AG08395 (cell line): ENCODE results near the gene CELSR1.
A peak's percentile ranks its signal among the peaks of the same experiment; 100 is the strongest.

Experiments used
- DNase-seq: peaks from one replicate; pipeline ENCODE4 v3.0.0; 2012; ENCODE audit warnings: mixed read lengths, low spot score

The CELSR1 gene, protein sequence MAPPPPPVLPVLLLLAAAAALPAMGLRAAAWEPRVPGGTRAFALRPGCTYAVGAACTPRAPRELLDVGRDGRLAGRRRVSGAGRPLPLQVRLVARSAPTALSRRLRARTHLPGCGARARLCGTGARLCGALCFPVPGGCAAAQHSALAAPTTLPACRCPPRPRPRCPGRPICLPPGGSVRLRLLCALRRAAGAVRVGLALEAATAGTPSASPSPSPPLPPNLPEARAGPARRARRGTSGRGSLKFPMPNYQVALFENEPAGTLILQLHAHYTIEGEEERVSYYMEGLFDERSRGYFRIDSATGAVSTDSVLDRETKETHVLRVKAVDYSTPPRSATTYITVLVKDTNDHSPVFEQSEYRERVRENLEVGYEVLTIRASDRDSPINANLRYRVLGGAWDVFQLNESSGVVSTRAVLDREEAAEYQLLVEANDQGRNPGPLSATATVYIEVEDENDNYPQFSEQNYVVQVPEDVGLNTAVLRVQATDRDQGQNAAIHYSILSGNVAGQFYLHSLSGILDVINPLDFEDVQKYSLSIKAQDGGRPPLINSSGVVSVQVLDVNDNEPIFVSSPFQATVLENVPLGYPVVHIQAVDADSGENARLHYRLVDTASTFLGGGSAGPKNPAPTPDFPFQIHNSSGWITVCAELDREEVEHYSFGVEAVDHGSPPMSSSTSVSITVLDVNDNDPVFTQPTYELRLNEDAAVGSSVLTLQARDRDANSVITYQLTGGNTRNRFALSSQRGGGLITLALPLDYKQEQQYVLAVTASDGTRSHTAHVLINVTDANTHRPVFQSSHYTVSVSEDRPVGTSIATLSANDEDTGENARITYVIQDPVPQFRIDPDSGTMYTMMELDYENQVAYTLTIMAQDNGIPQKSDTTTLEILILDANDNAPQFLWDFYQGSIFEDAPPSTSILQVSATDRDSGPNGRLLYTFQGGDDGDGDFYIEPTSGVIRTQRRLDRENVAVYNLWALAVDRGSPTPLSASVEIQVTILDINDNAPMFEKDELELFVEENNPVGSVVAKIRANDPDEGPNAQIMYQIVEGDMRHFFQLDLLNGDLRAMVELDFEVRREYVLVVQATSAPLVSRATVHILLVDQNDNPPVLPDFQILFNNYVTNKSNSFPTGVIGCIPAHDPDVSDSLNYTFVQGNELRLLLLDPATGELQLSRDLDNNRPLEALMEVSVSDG (N-terminal part only)

DNA sequence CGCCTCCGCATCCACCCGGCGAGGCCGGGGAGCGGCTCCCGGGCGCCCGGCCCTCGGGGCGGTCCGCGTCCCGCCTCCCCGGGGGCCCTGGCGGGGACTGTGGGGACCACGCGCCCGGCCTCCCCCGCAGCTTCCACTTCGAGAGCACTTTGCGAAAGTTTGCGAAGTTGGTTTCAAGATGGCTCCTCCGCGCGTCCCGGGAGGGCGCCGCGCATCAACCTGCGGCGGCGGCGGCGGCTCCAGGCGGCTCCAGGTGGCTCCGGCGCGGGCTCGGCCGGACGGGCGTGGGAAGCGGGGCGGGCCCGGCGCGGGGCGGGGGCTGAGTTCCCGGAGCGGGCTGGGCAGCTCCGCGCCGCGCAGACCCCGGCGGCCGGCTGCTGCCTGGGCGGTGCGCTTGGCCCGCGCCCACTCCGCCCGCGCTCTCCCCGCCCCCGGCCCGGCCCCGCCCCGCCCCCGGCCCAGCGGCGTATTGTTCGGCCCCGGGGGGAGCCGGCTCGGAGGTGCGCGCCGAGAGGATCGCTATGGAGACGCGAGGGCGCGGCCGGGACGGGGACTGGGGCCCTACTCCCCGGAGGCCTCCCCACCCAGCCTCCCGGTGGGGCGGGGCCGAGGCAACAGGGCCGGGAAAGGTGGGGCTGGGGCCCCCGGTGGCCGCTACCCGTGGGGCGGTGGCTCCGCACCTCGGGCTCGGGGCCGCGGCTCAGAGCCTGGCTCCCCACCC, at the start of gene CELSR1:
CELSR1 (minus strand) TSS at position 396 of the 721 bp plus-strand sequence. CDS start 450 bp downstream, outside the sequence.
- no peak for DNase-seq

DNA sequence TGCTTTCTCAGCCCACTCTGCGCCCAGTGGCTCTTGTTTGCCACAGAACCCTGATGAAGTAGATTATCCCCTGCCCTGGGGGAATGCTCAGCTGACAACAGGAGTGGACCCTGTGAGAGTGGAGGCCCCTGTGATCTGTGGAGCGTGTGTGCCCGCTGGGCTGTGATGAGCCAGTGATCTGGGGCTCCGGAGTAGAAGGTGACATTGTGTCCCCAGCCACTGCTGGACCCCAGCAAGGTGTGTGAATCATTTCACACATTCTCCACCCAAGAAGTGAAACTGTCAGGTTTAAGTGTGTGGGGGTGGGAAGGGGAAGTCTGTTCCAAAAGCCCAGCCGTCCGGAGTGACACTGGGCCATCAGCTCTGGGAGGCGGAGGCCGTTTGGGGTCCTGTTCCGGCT, 49.6 kb upstream of the CELSR1 start:
- no peak for DNase-seq

DNA sequence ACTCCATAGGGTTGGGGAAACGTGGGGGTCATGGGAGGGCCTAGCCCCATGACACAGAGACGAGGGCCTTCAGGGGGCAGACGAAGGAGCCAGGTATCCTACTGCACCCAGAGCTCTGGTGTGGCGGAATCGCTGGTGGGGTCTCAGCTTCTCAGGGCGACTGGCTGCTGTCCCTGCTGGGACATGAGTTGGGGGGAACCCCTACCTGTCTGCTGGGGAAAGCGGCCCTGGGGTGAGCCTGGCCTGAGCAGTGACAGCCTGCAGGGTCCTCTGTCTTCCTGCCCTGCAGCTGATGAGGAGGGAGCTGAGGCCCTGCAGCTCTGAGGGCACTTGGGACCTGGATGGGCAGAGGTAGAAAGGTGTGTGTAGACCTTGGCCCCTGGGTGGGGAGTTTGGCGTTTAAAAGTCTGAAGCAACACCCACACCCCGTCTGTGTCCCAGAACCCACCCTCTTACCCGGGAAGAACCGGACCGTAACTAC, 49.2 kb upstream of the CELSR1 start:
- DNase-seq: no peak

DNA sequence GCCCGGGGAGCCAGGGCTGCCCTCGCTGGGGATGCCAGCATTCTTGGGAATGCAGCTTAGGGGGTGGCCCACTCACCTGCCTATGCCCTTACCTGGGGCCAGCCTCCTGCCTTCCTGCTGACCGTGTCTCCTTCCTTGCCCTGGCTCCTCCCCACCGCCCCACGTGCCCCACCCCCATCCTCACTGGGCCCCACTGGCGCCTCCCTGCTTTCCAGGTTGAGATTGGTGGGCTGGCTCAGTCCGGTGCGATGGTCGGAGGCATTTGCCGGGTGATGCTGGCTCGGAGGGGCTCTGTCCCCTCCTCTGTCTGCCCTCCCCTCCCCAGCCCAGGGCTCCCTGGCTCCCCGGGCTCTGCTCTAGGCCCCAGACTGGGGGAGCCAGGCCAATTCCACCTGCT, 48.7 kb upstream of the CELSR1 start:
- DNase-seq: no peak

DNA sequence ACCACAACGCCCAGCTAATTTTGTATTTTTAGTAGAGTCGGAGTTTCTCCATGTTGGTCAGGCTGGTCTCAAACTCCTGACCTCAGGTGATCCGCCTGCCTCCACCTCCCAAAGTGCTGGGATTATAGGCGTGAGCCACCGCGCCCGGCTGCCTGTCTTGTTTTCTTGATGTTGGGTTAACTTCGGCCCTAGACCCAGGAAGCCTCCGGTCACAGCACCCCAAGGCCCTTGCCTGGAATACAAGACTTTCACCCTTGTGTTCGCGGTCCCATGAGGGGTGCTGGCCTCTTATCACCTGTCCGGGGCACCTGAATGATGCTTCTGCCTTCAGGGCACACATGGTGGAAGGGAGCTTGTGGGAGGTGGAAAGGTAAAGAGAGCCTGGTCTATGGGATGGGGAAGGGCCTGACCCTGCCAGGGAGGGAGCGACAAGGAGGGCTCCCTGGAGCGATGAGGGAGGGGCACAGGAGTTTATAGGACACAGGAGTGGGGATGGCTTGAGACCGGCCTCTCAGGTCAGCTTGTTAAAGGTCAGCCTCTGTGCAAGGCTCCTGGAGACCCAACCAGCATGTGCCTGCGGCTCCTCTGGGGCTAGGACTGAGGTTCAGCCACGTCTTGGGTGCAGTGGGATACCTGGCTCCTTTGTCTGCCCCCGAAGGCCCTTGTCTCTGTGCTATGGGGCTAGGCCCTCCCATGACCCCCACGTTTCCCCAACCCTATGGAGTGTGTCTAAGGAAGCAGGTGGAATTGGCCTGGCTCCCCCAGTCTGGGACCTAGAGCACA, 48.1 kb upstream of the CELSR1 start:
- no peak for DNase-seq

DNA sequence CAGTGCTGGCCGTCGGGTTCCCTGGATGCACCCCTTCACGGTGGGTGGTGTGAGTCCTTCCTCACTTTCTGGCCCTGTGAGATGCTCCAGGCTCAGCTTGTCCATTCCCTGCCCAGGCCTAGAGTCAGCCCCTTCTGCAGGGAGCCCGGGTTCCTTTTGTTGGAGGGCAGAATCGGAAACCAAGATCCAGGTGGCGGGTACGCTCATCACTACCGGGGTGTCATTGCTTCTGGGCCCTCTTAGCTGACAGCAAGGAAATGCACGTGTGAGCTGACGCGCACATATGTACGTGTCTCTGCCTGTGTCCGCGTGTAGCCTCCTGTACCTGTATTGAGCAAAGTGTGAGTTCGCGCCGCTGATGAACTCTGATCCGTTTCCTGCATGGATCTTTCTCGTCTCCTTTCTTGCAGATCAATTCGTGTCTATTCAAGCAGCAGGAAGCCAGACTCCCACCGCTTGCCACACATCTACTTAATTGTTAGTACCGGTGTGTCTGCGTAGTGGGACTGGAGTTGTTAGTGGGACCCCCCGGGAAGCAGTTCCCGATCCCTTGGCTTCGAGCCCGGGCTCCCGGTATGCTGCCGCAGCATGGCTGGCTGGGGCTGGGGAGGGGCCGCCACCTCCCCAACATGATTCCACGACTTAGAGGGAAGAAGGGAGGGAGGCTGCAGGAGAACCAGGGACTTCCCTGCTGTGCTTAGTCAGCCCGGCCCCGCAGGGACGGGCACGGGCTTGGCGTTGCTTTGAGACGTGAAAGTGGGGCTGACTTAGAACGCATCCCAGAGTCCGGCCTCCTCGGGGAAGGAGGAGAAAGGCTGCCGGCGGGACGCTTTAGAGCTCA, 46.9 kb upstream of the CELSR1 start:
- DNase-seq: peak; percentile 31

DNA sequence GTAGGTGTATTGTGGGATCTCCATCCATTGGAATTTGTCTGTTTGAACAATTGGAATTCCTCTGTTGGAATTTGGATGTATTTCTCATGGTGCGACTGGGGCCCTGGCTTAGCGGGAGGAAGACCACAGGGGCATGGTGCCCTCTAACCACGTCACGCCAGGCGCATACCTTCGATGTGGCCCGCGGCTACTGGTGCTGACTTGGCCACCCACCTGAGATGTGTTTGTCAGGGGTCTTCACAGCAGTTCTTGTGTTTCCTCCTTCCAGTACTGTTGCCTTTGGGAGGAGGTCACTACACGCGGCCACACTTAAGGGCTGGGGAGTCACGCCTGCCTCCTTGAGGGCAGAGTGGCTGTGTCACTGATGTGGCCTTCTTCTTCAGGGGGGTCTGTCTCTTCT, 46.2 kb upstream of the CELSR1 start:
- DNase-seq: no peak

DNA sequence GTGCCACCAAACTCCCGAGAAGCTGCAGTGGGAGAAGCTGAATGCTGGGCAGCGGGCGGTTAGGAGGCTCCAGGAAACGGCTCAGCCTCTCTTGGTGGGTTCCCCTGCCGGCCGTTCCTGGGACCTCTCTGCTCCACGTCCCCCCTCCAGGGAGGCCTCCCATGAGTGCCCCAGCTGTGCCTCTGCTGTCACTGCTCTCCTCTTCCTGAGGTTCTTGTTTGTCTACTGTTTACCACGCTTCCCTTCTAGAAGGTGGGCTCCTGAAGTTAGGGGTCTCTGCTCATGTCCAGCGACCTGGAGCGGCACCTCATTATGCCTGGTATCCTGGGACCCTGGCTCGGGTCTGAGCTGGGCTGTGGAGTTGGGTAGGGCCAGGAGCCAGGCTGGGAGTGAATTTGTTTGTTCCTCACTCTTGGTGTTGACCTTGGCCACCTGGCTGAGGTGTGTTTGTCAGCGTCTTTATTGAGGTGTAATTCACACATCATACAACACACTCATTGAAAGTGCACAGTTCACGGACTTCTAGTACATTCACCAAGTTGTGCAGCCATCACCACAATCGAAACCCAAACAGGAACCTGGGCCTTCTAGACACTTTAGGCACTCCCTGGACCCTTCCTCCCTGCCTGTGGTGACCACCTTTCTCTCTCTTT, 45.0 kb upstream of the CELSR1 start:
- DNase-seq: no peak

DNA sequence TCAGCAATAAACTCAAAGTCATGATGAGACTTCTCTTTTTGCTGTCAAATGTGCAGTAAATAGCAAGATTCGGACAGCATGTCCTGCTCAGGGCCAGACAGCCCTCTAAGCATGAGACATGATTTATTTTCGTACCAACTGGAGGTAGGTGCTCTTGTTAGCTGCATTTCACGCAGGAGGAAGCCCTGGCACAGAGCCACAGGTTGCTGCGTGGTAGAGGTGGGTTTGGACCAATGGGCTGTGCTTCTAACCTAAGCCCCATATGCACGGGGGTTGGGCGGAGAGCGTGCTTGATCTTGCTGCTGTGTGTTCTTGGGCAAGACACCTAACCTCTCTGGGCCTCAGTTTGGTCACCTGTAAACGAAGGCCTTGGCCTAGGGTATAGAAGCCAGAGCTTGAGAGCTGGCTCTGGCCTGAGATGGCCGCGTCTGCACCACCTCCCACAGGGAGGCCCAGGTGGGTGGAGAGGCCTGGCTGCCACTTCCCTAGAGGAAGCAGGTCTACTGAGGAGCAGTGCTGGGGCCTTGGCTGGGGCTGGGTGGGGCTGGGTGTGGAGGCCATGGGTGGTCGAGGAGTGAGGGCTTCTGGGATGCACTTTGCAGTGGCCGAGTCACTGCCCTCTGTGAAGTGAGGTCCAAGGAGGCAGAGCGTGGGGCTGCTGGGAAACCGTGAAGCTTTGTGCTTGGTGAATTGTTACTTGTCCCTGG, 44.3 kb upstream of the CELSR1 start:
- no peak for DNase-seq

DNA sequence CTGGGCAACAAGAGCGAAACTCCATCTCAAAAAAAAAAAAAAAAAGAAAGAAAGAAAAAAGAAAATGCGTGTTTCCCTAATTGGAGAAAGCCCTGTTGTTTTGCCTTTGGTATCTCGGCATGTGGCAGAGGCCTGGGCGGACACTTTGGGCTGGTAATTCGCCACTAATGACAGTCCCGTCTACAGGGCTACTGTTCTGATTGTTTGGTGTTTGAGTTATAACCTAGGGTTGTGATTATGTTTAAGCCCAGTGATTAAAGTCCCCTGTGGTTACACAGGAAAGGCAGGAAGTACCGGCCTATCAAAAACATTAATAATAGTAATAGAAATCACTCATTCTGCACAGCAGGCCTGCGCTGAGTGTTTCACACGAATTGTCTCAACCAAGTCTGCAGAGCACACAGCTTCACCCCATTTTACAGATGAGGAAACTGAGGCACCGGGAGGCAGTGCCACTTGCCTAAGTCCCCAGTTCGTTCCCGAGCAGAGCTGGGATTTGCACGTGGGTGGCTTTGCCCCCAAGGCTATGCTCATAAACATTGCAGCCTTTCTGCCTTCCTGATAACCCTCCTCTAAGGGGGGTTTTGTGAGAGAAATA, 43.6 kb upstream of the CELSR1 start:
- DNase-seq: no peak

DNA sequence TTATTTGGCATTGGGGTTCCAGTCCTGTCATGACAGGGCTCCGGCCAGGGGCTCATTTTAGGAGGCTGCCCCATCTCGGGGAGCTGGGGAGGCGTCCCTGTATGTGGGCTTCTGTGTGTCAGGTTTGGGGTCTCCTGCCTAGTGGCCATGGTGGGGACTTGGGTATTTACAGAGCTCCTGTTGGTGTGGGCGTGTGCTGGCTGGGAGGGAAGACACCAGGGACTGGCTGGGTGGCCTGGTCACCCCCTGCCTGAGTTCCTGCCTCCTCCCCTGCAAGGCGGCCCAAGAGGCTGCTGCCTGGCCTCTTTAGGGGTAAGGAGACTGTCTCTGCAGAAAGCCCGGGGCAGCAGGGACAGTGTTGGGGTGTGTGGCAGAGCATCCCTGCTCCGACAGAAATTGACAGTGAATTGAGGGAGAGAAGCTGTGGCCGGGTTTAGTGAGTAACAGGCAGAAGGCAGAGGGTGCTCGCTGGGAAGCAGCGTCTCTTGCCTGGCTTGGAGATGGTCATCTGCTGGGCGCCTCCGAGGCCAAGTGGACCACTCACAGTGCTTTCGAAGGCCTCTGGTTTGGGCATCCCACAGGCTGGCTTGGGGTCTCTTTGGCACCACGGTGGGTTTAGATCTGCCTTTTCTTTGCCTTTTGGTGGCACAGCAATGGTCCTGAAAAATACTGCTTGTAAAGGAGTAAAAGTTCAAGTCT, 42.5 kb upstream of the CELSR1 start:
- DNase-seq: no peak

DNA sequence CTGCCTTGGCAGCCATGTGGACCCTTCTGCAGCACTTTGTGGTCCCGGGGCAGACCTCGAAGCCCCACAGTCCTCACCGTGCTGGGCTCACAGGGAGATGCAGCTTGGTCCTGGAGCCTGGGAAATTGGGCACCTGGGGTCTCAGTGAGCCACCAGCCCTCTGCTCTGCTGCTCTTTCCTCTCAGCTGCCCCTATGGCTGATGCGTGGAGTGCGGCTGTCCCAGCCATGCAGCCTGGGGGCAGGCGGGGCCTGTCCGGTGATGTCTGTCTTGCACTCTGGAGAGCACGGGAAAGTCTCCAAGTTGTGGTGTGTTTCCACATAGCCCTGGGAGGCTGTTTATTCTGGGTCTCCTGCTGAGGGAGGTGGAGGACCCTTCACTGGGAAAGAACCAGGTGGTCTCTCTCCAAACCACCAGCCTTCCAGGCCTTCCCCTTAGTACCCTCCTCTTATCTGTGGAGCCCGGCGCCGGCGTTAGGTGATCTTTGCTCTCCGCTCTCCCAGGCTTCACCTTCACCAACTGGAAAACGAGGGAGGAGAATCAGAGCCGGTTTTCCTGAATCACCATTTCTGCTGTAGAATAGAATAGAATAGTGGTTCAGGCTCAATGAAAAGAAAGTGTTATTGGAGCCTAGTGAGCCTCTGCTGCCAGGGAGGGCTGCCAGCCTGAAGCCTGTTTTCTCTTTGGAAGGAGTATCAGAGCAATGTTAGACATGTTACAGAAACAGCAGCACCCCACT, 41.6 kb upstream of the CELSR1 start:
- DNase-seq: peak; percentile 64

DNA sequence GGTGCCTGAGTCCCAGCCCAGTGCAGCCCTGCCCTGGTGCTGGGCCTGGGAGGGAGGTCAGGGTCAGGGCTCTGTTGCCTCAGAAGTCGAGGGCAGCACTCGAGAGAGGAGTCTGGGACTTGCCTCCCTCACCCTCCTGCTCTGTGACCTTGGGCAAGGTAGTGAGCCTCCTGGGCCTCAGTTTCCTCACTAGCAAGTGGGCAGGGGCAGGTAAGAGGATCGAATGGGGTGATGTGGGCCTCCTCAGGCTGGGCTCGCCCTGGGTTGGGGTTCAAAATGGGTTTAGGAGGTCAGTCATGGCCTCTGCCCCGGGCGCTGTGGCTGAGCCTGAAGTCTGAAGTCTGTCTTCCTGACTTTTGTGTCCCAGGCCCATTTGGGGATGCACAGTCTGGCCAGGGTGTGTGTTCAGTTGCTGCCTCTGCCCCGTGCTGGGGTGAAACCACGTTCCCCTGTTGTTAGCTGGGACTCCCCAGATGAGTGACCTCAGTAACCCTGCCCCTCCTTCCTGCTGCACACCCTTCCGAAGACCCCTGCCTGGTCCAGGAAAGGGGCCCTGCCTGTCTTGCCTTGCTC, 40.9 kb upstream of the CELSR1 start:
- no peak for DNase-seq

DNA sequence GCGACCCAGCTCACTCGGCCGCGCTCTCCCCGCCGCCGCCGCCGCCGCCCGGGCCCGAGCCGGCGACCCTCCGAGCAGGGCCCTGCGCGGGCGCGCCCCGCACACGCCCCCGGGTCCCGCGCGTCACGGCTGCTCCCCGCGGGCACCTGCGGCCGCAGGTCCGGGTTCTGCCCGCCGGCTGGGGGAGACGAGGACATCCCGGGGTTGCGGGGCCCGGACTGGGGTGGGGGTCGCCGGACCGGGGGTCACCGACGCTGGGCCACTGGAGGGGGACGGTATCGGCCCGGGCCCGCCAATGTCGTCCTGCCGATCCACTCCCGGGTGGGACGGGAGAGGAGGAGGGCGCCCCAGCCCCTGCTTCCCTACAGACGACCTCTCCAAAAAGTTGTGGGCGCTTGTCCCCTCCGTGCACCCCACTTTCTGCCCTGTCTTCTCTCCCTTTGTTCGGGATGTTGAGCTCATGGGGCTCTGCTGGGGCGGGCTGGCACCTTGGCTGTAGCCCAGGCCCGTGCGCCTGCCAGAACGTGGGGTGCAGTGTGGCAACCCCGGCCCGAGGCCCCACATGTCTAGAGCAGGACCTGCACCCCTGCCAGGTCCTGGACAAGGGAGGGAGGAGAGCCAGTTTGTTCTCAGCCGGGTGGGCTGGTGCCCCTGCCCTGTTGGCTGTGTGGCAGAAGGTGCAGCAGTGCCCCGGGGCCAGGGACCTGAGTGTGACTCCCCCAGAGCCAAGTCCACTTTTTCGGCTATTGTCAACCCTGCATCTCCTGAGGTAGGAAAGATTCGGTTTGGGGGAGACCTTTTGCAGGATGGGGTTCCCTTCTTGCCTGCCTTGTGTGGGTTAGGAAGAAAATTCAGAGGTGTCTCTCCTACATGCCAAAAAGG, 40.2 kb upstream of the CELSR1 start:
- DNase-seq: peak; percentile 35

DNA sequence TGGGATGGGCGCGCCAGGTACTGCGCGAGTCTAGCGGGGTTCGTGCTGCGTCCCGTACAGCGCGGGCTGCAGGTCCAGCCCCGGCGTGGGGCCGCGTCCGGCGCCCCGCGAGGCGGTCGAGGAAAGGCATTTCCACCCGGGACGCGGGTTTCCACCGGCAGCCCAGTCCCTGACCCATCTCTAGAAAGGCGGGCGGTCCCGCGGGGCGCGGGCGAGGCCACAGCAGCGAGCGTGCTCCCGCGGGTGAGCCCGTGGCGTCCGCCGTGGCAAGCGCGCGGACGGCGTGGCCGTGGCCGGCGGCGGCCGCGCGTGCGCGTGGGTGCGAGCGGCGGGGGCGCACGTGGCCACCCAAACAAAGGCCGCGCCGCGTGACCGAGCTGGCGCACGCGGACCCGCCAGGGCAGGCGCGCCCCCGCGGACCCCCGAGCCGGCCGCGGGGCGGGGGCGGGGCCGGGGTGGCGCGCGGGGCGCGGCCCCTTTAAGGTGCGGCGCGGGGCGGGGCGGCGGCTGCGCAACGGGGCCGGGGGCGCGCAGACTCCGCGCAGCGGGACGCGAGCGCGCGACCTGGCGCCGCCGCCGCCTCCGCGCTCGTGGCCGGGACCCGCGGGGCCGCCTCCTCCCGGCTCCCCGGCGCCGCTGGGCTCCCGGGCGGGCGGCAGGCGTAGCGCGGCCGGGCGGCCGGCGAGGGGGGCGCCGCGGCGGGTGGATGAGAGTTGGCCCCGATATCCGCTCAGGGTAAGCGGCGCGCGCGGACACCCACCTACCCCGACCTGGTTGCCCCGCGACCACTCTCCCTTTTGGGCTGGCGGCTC, 39.3 kb upstream of the CELSR1 start:
- peak; percentile 90 for DNase-seq
